Lower leg skin (tissue), 3 donors: ENCODE results near the gene ULK3.
"Not testable (repeated sequence)": the region's sequence is repeated elsewhere in the genome, so short reads cannot be mapped to it uniquely, and the experiment has no call there.

Experiments
- POLR2A ChIP-seq, 2 donors: fragments of 450-650 bp; IDR thresholded peaks; one replicate each; pipeline ENCODE4 v1.6.1; 2016 to 2017; ENCODE audit warnings: antibody characterized with exemption in 2 of 2, mild to moderate bottlenecking in 1 of 2, moderate library complexity in 1 of 2
- TF ChIP-seq, protein P1 (sequence below), 3 donors: fragments of 450-650 bp; IDR thresholded peaks; one replicate each; pipeline ENCODE4 v1.5.1; 2016; ENCODE audit warnings: antibody characterized with exemption in 3 of 3, mild to moderate bottlenecking in 3 of 3, moderate library complexity in 2 of 3

DNA sequence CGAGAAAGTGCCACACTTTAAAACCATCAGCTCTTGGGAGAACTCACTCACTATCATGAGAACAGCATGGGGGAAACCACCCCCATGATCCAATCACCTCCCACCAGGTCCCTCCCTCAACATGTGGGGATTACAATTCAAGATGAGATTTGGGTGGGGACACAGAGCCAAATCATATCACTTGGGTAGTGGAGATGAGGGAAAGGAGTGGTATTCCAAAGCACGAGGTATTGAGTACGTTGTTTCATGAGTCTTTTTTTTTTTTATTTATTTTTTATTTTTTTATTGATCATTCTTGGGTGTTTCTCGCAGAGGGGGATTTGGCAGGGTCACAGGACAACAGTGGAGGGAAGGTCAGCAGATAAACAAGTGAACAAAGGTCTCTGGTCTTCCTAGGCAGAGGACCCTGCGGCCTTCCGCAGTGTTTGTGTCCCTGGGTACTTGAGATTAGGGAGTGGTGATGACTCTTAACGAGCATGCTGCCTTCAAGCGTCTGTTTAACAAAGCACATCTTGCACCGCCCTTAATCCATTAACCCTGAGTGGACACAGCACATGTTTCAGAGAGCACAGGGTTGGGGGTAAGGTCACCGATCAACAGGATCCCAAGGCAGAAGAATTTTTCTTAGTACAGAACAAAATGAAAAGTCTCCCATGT, 44.7 kb upstream of the ULK3 start:
- TF ChIP-seq POLR2A (IDR thresholded peaks at IDR 0.05) = not testable (repeated sequence)
- TF ChIP-seq, protein P1, sequence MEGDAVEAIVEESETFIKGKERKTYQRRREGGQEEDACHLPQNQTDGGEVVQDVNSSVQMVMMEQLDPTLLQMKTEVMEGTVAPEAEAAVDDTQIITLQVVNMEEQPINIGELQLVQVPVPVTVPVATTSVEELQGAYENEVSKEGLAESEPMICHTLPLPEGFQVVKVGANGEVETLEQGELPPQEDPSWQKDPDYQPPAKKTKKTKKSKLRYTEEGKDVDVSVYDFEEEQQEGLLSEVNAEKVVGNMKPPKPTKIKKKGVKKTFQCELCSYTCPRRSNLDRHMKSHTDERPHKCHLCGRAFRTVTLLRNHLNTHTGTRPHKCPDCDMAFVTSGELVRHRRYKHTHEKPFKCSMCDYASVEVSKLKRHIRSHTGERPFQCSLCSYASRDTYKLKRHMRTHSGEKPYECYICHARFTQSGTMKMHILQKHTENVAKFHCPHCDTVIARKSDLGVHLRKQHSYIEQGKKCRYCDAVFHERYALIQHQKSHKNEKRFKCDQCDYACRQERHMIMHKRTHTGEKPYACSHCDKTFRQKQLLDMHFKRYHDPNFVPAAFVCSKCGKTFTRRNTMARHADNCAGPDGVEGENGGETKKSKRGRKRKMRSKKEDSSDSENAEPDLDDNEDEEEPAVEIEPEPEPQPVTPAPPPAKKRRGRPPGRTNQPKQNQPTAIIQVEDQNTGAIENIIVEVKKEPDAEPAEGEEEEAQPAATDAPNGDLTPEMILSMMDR (IDR thresholded peaks at IDR 0.05) = not testable (repeated sequence)
